GM10847 (cell line): Measurements from ENCODE around the gene CBLC.

Experiments
- POLR2A ChIP-seq: IDR thresholded peaks from 2 replicates; pipeline ENCODE4 v1.6.1; 2011; ENCODE audit not compliant: insufficient read length; ENCODE audit errors: extremely low read depth

The CBLC gene

DNA sequence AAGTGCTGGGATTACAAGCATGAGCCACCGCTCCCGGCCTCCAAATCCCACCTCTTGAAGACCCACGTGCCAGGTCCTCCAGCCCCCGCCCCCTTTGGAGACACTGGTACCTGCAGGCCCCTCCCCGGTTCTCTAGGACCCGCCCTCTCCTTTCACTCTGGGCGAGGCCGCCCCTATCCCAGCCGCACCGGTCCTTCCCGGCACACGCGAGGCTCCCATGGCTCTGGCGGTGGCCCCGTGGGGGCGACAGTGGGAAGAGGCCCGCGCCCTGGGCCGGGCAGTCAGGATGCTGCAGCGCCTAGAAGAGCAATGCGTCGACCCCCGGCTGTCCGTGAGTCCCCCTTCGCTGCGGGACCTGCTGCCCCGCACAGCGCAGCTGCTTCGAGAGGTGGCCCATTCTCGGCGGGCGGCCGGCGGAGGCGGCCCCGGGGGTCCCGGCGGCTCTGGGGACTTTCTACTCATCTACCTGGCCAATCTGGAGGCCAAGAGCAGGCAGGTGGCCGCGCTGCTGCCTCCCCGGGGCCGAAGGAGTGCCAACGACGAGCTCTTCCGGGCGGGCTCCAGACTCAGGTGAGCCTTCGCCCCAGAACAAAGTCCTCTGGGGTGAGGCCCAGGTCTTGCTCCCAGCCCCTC, at the start of gene CBLC:
Gene CBLC, plus strand, starts transcription at position 176 of the 633 bp plus-strand sequence. Its CDS starts 42 bp downstream, at position 218.
- TF ChIP-seq POLR2A = no peak

DNA sequence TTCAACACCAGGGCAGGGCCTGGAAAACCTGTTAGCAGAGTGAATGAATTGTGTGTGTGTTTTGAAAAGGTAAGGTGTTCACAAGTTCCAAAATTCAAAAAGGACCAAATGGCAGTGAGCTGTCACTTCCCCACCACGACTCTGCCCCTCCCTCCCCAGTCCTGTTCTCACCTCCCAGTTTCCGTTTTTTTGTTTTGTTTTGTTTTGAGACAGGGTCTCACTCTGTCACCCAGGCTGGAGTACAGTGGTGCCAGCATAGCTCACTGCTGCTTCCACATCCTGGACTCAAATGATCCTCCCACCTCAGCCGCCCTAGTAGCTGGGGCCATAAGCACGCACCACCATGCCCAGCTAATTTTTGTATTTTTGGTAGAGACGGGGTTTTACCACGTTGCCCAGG, 49.5 kb upstream of the CBLC start:
- no peak for TF ChIP-seq POLR2A

- no peak for TF ChIP-seq POLR2A
These were observed 48.1 kb upstream of the CBLC start for GRCh38 chr19:44729516-44730033.

DNA sequence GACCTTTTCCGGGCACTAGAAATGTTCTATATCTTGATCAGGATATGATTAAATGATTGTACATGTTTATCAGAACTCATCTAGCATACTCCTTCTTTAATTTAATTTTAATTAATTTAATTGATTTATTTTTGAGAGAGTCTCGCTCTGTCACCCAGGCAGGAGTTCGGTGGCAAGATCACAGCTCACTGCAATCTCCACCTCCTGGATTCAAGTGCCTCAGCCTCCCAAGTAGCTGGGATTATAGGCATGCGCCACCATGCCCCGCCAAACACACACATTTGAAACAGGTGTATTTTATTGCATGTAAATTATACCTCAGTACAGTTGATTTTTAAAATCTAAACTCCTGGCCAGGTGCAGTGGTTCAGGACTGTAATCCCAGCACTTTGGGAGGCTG, 46.6 kb upstream of the CBLC start:
- no peak for TF ChIP-seq POLR2A

DNA sequence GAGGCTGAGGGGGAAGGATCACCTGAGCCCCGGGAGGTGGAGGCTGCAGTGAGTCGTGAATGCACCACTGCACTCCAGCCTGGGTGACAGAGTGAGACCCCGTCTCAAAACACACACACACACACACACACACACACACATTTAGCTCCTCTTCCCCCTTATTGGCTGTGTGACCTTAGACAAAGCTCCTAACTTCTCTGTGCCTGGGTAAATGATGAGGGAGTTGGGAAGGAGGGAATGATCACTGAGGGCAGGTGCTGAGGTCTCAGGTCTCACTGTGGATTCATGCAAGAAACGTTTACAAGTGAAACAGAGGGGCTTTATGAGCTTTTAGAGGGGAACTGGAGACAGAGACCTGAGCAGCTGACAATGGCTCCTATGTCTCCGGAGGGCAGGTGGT, 46.1 kb upstream of the CBLC start:
- TF ChIP-seq POLR2A = no peak

GRCh38 chr19:44732235-44733014, 45.3 kb upstream of the CBLC start:
- no peak for TF ChIP-seq POLR2A

DNA sequence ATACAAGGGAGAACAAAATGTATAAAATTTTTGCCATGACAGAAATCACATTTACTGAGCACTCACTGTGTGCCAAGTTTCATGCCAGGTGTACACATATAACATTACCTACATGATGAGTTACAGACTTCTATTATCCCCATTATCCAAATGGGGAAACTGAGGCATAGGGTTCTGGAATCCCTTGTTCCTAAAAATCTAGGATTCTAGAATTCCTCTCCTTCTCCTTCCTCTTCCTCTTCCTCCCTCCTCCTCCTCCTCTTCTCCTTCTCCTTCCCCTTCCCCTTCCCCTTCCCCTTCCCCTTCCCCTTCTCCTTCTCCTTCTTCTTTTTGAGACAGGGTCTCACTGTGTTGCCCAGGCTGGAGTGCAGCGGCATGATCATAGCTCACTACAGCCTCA, 43.3 kb upstream of the CBLC start:
- TF ChIP-seq POLR2A = no peak

DNA sequence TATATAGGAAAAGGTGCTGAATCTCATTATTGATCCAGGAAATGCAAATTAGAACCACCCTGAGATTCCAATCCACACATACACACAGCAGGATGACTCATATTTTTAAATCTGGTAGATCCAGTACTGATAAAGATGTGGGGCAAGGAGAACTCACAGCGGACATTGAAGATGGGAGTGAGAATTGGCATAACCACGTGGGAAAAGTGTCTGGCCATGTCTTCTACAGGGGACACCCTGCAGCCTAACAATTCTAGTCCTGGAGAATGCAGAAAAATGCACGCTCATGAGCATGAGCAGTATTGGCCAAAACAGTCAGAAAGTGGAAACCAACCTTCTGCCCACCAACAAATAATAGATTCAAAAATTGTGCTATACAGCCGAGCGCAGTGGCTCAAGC, 42.7 kb upstream of the CBLC start:
- TF ChIP-seq POLR2A = no peak

DNA sequence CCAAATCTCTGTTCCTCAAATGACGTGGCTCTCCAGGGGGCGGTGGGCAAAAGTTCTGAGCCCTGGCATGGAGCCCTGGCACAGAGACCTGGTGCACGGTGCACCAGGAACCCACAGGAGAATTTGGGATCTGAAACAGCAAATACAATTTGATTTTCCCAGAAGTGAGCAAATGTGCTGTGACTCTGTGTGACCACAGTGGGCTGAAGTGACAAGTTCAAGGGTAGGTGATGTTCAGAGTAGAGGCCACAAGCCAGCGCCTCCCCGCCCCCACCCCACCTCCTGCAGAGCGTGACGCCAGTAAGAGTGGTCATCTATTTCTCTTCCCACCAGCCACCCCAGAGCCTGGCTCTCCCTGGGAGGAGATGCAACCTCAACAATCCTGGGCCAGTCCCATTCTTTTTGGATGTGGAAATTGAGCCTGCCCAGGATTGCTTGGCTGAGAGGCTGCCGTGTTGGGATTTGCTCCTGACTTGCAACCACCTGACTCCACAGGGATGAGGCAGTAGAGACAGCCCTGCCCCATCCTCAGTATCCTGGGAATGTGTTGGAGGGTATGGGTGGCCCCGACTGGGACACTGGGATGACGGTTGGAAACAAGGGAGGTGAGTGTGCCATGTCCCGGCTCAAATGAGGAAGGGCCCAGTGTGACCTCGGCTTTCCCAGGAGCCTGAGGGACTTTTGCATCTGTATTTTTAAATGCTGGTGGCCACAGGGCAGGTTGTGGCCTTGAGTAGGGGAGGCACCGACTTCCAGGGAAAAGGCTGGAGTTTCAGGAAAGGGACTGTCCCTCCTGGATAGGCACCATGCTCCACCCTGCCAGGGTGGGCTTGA, 40.2 kb upstream of the CBLC start:
- TF ChIP-seq POLR2A = no peak

- no peak for TF ChIP-seq POLR2A
These were observed 39.6 kb upstream of the CBLC start for GRCh38 chr19:44738136-44738535.

GRCh38 chr19:44738603-44739558, 38.8 kb upstream of the CBLC start:
- TF ChIP-seq POLR2A = no peak

- TF ChIP-seq POLR2A = no peak
These were observed 37.3 kb upstream of the CBLC start for GRCh38 chr19:44740351-44740824.

DNA sequence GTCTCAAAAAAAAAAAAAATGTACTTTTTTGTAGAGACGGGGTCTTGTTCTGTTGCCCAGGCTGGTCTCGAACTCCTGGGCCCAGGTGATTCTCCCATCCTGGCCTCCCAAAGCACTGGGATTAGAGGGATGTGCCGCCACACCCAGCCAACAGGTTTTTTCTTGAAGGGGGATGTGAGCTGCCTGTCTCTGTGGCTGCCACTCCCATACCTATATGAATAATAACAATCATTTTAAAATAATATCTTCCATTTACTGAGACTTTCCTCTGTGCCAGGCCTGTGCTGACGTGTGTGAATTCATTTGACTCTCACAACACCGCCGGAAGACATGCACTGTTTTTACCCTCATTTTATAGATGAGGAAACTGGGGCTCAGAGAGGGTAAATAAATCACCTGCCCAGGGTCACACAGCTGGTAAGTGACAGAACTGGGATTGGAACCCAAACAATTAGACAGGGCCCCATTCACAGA, 36.4 kb upstream of the CBLC start:
- no peak for TF ChIP-seq POLR2A

- no peak for TF ChIP-seq POLR2A
These were observed 35.8 kb upstream of the CBLC start for GRCh38 chr19:44741841-44742329.
